Measurements from ENCODE around the gene PDCD11. TPM values are rescaled to one million over a fixed set of nuclear protein-coding genes. Genes with fewer than 3 reads are reported as not detected.
A peak's percentile ranks its signal among the peaks of the same experiment; 100 is the strongest.

PDCD11 gene
- total RNA-seq, 2 experiments from 2014 or later = 13.3 to 16.4 TPM

DNA sequence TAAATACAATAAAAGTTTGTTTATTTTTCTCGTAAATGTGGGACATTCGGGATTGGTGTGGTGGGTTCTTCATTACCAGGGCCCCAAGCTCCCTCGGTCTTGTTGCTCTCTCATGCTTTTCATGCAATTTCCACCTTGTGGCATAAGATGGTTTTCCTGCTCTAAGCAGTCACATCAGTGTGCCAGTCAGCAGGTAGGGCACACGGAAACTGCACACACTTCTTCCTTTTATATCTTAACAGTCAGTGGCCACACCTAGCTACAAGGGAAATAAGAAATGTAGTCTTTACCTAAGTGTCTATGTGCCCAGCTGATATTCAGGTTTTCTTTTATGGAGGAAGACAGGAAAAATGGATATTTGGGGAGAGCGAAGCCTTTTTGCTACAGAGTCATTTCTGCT, 22.2 kb upstream of the PDCD11 start:
- H3K27me3 ChIP-seq (ENCODE audit: control insufficient read depth in 1 of 2, insufficient read depth in 2 of 2, low read length in 2 of 2) = no peaks in the 10 kb centered on the region
- peaks cover 57% of the 10 kb centered on the region for H3K36me3 Mint-ChIP-seq (ENCODE audit: low read depth)
- CTCF ChIA-PET = no interaction called here
- H3K4me1 Mint-ChIP-seq (ENCODE audit: low read depth) = peaks cover 34% of the 10 kb centered on the region
- intact Hi-C loops (cut with DNase I, micrococcal nuclease) = no loop called here
- no peak overlapping the region for H3K27ac ChIP-seq (ENCODE audit: low read depth in 1 of 2, low read length in 2 of 2)
- no peak for ATAC-seq (ENCODE audit: poor library complexity)
- no peaks in the 10 kb centered on the region for H3K9me3 ChIP-seq (ENCODE audit: control insufficient read depth in 1 of 2, insufficient read depth in 1 of 2, low read length in 2 of 2)
- peaks cover 45% of the 10 kb centered on the region for H3K36me3 ChIP-seq (ENCODE audit: insufficient read depth, low read length)
- no peaks in the 10 kb centered on the region for H3K9me3 Mint-ChIP-seq
- peaks cover 12% of the 10 kb centered on the region for H3K4me1 ChIP-seq (ENCODE audit: insufficient read depth, low read length)
- peak overlapping the region; percentile 31 for H3K27ac Mint-ChIP-seq
- POLR2A ChIA-PET = interaction anchor here (1.0 kb wide), 2 partner anchors 21 to 23 kb away, joined by 3 read pairs; partner anchors contain the start of gene PCGF6
- H3K27me3 Mint-ChIP-seq = no peaks in the 10 kb centered on the region
- TF ChIP-seq, protein P1, sequence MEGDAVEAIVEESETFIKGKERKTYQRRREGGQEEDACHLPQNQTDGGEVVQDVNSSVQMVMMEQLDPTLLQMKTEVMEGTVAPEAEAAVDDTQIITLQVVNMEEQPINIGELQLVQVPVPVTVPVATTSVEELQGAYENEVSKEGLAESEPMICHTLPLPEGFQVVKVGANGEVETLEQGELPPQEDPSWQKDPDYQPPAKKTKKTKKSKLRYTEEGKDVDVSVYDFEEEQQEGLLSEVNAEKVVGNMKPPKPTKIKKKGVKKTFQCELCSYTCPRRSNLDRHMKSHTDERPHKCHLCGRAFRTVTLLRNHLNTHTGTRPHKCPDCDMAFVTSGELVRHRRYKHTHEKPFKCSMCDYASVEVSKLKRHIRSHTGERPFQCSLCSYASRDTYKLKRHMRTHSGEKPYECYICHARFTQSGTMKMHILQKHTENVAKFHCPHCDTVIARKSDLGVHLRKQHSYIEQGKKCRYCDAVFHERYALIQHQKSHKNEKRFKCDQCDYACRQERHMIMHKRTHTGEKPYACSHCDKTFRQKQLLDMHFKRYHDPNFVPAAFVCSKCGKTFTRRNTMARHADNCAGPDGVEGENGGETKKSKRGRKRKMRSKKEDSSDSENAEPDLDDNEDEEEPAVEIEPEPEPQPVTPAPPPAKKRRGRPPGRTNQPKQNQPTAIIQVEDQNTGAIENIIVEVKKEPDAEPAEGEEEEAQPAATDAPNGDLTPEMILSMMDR (IDR thresholded peaks at IDR 0.05) = no peak
- no peak for DNase-seq
- no peak overlapping the region for H3K4me3 ChIP-seq (ENCODE audit: low read length)
- no peak overlapping the region for H3K4me3 Mint-ChIP-seq

DNA sequence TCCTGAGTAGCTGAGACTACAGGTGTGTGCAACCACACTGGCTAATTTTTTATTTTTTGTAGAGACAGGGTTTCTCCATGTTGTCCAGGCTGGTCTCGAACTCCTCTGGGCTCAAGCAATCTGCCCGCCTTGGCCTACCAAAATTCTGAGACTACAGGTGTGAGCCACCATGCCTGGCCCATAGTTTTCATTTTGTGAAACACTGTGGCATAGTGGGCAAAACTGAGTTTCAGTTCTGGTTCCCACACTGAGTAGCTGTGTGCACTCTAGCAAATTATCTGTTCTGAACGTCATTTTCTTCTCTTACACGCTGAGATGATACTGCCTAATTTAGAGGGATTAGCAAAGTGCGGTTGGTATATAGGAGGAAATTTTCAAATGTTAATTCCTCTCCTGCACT, 13.7 kb upstream of the PDCD11 start:
- POLR2A ChIA-PET = no interaction called here
- H3K36me3 ChIP-seq (ENCODE audit: insufficient read depth, low read length) = peaks cover 50% of the 10 kb centered on the region
- H3K27me3 Mint-ChIP-seq = no peaks in the 10 kb centered on the region

DNA sequence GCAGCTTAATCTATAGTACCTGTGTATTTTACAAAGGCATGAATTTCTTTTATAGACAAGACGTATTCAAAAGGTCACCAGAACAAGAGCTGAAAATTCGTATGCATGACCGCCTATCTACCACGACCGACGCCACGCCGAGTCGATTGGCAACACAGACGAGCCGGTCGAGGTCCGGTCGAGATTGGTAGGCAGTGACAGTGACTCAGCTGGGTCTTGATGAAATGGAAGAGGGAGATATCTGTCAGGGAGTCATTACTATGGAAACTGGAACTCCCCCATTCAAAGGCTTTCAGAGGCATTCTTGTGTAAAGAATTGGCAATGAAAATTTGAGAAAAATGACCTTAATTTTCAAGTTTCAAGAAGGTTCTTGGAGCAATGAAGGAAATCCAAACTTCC, 2.2 kb upstream of the PDCD11 start:
- TF ChIP-seq, protein P1 (IDR thresholded peaks at IDR 0.05) = no peak
- Mint-ChIP-seq H3K9me3 (no peaks in the 10 kb centered on the region), H3K4me3 (peak overlapping the region; percentile 76), H3K4me1 (ENCODE audit: low read depth) (peaks cover 55% of the 10 kb centered on the region), H3K36me3 (ENCODE audit: low read depth) (peaks cover 60% of the 10 kb centered on the region), H3K27ac (peak overlapping the region; percentile 52), H3K27me3 (no peaks in the 10 kb centered on the region)
- no peaks in the 10 kb centered on the region for H3K27me3 ChIP-seq (ENCODE audit: control insufficient read depth in 1 of 2, insufficient read depth in 2 of 2, low read length in 2 of 2)
- POLR2A ChIA-PET = interaction anchor here (2.8 kb wide), 1 partner anchor 26 kb away, joined by 27 read pairs; the partner anchor contains the start of gene TAF5
- peaks cover 30% of the 10 kb centered on the region for H3K36me3 ChIP-seq (ENCODE audit: insufficient read depth, low read length)
- H3K4me1 ChIP-seq (ENCODE audit: insufficient read depth, low read length) = peaks cover 23% of the 10 kb centered on the region
- ATAC-seq (ENCODE audit: poor library complexity) = no peak
- H3K9me3 ChIP-seq (ENCODE audit: control insufficient read depth in 1 of 2, insufficient read depth in 1 of 2, low read length in 2 of 2) = no peaks in the 10 kb centered on the region
- no peak overlapping the region for H3K27ac ChIP-seq (ENCODE audit: low read depth in 1 of 2, low read length in 2 of 2)
- intact Hi-C loops (cut with DNase I, micrococcal nuclease) = no loop called here
- CTCF ChIA-PET = interaction anchor here (1.1 kb wide), 1 partner anchor 26 kb away, joined by 3 read pairs; no protein-coding TSS in a partner anchor
- no peak overlapping the region for H3K4me3 ChIP-seq (ENCODE audit: low read length)
- DNase-seq = no peak

More for the DNA sequence above, 13.7 kb upstream of the PDCD11 start:
- H3K4me1 Mint-ChIP-seq (ENCODE audit: low read depth) = no peaks in the 10 kb centered on the region
- Histone ChIP-seq H3K4me1 (ENCODE audit: insufficient read depth, low read length) (no peaks in the 10 kb centered on the region), H3K27ac (ENCODE audit: low read depth in 1 of 2, low read length in 2 of 2) (no peak overlapping the region), H3K9me3 (ENCODE audit: control insufficient read depth in 1 of 2, insufficient read depth in 1 of 2, low read length in 2 of 2) (no peaks in the 10 kb centered on the region), H3K4me3 (ENCODE audit: low read length) (no peak overlapping the region), H3K27me3 (ENCODE audit: control insufficient read depth in 1 of 2, insufficient read depth in 2 of 2, low read length in 2 of 2) (no peaks in the 10 kb centered on the region)
- peaks cover 70% of the 10 kb centered on the region for H3K36me3 Mint-ChIP-seq (ENCODE audit: low read depth)
- H3K9me3 Mint-ChIP-seq = no peaks in the 10 kb centered on the region
- TF ChIP-seq, protein P1 (IDR thresholded peaks at IDR 0.05) = no peak
- DNase-seq (no peak), ATAC-seq (ENCODE audit: poor library complexity) (no peak)
- intact Hi-C loops (cut with DNase I, micrococcal nuclease) = no loop called here
- H3K27ac Mint-ChIP-seq = no peak overlapping the region
- CTCF ChIA-PET = no interaction called here
- no peak overlapping the region for H3K4me3 Mint-ChIP-seq
